ENCODE measurements around the gene CCDC43. TPM values are rescaled to one million over a fixed set of nuclear protein-coding genes. Genes with fewer than 3 reads are reported as not detected.

CCDC43 gene
- total and polyA plus RNA-seq, 2 of the 8 experiments (the other 6 are each of a cell fraction or from before 2014, with no cell fraction given), result 4.9 to 38.1 TPM

DNA sequence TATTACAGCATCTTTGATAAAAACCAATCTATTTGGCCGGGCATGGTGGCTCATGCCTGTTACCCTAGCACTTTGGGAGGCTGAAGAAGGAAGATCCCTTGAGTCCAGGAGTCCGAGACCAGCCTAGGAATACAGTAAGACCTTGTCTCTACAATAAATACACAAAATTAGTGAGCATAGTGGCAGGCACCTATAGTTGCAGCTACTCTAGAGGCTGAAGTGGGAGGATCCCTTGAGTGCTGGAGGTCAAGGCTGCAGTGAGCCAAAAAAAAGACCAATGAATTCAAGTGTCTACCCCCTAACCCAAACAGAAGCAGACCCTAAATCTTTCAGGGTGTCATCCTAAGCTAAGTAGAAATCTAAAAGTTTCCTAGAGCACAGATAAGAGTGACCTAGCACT lies 40.6 kb downstream of the CCDC43 start (continued):
- TF ChIP-seq GTF2F1 (IDR thresholded peaks at IDR 0.05; ENCODE audit: borderline replicate concordance, low read depth, low read length) (no peak), BACH1 (IDR thresholded peaks at IDR 0.05; ENCODE audit: low read length) (no peak)
